HEK293T (cell line): ENCODE measurements around the gene BCAR1.
"Not testable (repeated sequence)": the region's sequence is repeated elsewhere in the genome, so short reads cannot be mapped to it uniquely, and the experiment has no call there.

Experiments
- CTCF ChIA-PET: fragments of 350-600 bp; formaldehyde crosslinking; extraction: SDS; loops from one replicate; lab custom pipeline; 2021; ENCODE audit warnings: antibody characterized with exemption, inconsistent platforms; lab: Yijun Ruan, JAX
- POLR2A ChIA-PET: fragments of 350-600 bp; formaldehyde crosslinking; extraction: SDS; loops from one replicate; lab custom pipeline; 2020; ENCODE audit warnings: antibody characterized with exemption, inconsistent platforms; lab: Yijun Ruan, JAX
- DNase-seq: peaks from one replicate; pipeline ENCODE4 v3.0.0; 2012; ENCODE audit warnings: mixed read lengths; ENCODE audit errors: extremely low spot score
- ARNT ChIP-seq: fragments of 450-650 bp; IDR thresholded peaks from 2 replicates; pipeline ENCODE4 v1.6.1; 2017; ENCODE audit warnings: mild to moderate bottlenecking
- BHLHE40 ChIP-seq: fragments of 450-650 bp; IDR thresholded peaks from 2 replicates; pipeline ENCODE4 v1.6.1; 2016; ENCODE audit warnings: mild to moderate bottlenecking, moderate library complexity, borderline replicate concordance
- CTBP1 ChIP-seq: fragments of 450-650 bp; IDR thresholded peaks from 2 replicates; pipeline ENCODE4 v1.6.1; 2016; ENCODE audit warnings: borderline replicate concordance
- ELF4 ChIP-seq: fragments of 450-650 bp; IDR thresholded peaks from 2 replicates; pipeline ENCODE4 v1.6.1; 2017; ENCODE audit warnings: antibody characterized with exemption
- FOXA1 ChIP-seq: fragments of 450-650 bp; IDR thresholded peaks from 2 replicates; pipeline ENCODE4 v1.6.1; 2016; ENCODE audit warnings: mild to moderate bottlenecking
- FOXK2 ChIP-seq: fragments of 450-650 bp; IDR thresholded peaks from 2 replicates; pipeline ENCODE4 v1.6.1; 2016; ENCODE audit warnings: mild to moderate bottlenecking
- FOXM1 ChIP-seq: fragments of 450-650 bp; IDR thresholded peaks from 2 replicates; pipeline ENCODE4 v1.6.1; 2017; ENCODE audit warnings: mild to moderate bottlenecking, borderline replicate concordance
- HDGF ChIP-seq: fragments of 450-650 bp; IDR thresholded peaks from 2 replicates; pipeline ENCODE4 v1.6.1; 2017; ENCODE audit warnings: antibody characterized with exemption, borderline replicate concordance
- L3MBTL2 ChIP-seq: fragments of 450-650 bp; conservative IDR thresholded peaks from 2 replicates; pipeline ENCODE4 v1.6.1; 2016; ENCODE audit warnings: mild to moderate bottlenecking
- LEF1 ChIP-seq: fragments of 450-650 bp; IDR thresholded peaks from 2 replicates; pipeline ENCODE4 v1.6.1; 2017; ENCODE audit warnings: mild to moderate bottlenecking, borderline replicate concordance
- NFRKB ChIP-seq: fragments of 450-650 bp; IDR thresholded peaks from 2 replicates; pipeline ENCODE4 v1.6.1; 2016; ENCODE audit warnings: mild to moderate bottlenecking, moderate library complexity
- SP1 ChIP-seq: fragments of 450-650 bp; IDR thresholded peaks from 2 replicates; pipeline ENCODE4 v1.6.1; 2017
- SUZ12 ChIP-seq: fragments of 450-650 bp; IDR thresholded peaks from 2 replicates; pipeline ENCODE4 v1.6.1; 2016; ENCODE audit warnings: mild to moderate bottlenecking
- TARDBP ChIP-seq: fragments of 450-650 bp; IDR thresholded peaks from 2 replicates; pipeline ENCODE4 v1.6.1; 2016
- ZNF384 ChIP-seq: fragments of 450-650 bp; IDR thresholded peaks from 2 replicates; pipeline ENCODE4 v1.6.1; 2016
- TF ChIP-seq, protein P1 (sequence below): fragments of 450-650 bp; IDR thresholded peaks from 2 replicates; pipeline ENCODE4 v1.6.1; 2016

Gene BCAR1

DNA sequence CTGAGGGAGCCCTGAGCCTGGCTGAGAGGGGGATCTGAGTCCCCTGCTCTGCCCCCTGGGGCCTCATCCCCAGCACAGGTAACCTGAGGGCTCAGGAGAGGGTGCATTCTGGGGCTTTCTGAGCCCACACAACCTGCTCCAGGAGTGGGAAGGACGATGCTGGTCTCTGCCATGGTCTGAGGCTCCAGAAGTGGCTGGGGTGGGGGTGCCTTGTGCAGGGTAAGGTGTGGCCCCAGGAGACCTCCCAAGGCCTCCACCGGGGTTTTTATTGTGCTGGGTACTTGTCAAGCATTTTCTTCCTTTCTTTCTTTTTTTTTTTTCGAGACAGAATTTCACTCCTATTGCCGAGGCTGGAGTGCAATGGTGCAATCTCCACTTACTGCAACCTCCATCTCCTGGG lies 32.3 kb downstream of the BCAR1 start:
- TF ChIP-seq TARDBP (no peak), NFRKB (no peak), ELF4 (no peak), LEF1 (no peak), CTBP1 (no peak), ZNF384 (no peak)
- TF ChIP-seq, protein P1, sequence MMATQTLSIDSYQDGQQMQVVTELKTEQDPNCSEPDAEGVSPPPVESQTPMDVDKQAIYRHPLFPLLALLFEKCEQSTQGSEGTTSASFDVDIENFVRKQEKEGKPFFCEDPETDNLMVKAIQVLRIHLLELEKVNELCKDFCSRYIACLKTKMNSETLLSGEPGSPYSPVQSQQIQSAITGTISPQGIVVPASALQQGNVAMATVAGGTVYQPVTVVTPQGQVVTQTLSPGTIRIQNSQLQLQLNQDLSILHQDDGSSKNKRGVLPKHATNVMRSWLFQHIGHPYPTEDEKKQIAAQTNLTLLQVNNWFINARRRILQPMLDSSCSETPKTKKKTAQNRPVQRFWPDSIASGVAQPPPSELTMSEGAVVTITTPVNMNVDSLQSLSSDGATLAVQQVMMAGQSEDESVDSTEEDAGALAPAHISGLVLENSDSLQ: no peak
- ChIA-PET POLR2A (no interaction called here), CTCF (no interaction called here)
- no peak for DNase-seq

DNA sequence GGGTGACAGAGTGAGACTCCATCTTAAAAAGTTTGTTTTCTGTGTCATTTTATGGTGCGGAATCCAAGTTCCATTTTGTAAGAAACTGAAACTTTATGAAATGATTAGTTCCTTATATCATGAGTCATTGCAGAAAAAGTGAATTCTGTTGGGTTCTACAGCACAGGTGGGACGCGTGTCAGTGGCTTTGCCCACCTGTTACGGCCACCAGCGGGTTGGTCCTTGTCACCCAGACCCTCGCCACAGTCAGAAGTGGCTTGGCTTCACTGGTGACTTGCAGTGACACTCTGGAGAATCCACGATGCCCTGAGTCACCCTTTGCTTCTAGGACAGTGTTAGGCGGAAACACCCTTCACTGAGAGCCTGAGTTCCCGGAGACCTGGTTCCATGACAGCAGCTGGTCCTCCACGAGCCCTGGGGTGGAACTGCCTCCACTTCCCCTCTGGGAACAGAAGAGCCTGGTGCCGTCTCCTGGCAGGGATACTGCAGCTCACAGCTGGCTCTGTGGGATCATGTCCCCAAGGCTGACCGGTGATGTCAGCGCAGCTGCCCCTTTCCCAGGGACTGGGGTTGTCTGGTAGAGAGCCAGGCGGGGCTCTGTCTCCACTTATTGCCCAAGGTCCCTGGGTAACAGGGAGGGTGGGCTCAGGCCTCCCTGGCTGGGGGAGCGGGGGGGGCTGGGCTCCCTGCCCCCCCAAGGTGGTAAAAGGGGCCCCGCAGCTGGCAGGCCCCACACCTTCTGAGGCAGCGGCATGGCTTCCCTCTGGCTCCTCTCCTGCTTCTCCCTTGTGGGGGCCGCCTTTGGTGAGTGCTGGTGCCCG lies 33.0 kb downstream of the BCAR1 start, which contains the start of gene CTRB1:
TSS of gene CTRB1 (plus strand) at position 733 of the 821 bp plus-strand sequence. CDS start at position 753, 20 bp downstream.
- no peak for DNase-seq
- no peak for TF ChIP-seq TARDBP
- no peak for TF ChIP-seq FOXK2
- no peak for TF ChIP-seq LEF1
- TF ChIP-seq ARNT: no peak
- TF ChIP-seq, protein P1: no peak
- no peak for TF ChIP-seq ZNF384
- no peak for TF ChIP-seq L3MBTL2
- no peak for TF ChIP-seq FOXA1
- no peak for TF ChIP-seq SUZ12
- TF ChIP-seq BHLHE40: no peak
- TF ChIP-seq CTBP1: no peak
- TF ChIP-seq SP1: no peak
- TF ChIP-seq FOXM1: no peak
- no peak for TF ChIP-seq HDGF
- TF ChIP-seq ELF4: no peak
- POLR2A ChIA-PET: no interaction called here
- CTCF ChIA-PET: no interaction called here

DNA sequence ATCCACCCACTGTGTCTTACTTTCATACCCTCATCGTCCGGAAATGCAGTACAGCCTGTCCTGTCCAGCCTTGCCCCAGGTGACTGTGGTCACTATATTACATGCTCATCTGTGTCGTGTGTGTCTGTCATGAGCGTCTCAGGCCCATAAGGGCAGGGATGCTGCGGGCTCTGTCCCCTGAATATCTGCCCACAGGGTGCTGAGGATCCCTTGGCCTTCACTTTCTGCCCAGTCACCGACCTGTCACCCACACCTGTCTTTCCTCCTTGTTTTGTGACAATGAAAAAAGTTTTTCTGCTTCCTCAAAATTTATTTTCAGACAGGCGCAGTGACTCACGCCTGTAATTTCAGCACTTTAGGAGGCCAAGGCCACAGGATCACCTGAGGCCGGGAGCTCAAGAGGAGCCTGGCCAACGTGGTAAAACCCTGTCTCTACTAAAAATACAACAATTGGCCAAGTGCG lies 34.0 kb downstream of the BCAR1 start:
- no peak for DNase-seq
- TF ChIP-seq ELF4 (no peak), FOXK2 (no peak), SUZ12 (no peak), FOXM1 (no peak), BHLHE40 (no peak), LEF1 (no peak), NFRKB (no peak), CTBP1 (no peak), ARNT (no peak), L3MBTL2 (no peak), ZNF384 (no peak), FOXA1 (no peak)
- TF ChIP-seq, protein P1: no peak
- POLR2A ChIA-PET: no interaction called here
- CTCF ChIA-PET: no interaction called here

DNA sequence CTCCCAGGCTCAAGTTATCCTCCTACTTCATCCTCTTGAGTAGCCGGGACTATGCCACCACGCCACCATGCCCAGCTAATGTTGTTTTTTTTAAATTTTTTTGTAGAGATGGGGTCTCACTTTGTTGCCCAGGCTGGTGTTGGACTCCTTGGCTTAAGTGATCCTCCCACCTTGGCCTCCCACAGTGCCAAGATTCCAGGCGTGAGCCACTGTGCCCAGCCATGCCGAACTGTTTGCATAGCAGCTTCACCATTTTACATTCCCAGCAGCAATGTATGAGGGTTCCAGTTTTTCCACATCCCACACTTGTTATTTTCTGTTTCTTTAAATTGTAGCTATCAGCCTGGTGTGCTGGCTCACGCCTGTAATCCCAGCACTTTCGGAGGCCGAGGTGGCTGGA lies 34.8 kb downstream of the BCAR1 start:
- CTCF ChIA-PET: interaction anchor here (0.6 to 1.2 kb wide), 2 partner anchors 169 to 213 kb away, joined by 3 read pairs; no protein-coding TSS in a partner anchor
- no peak for DNase-seq
- POLR2A ChIA-PET: no interaction called here
- TF ChIP-seq TARDBP (no peak), CTBP1 (no peak), LEF1 (no peak), ELF4 (no peak), SUZ12 (no peak), ARNT (no peak), HDGF (no peak), L3MBTL2 (no peak), NFRKB (no peak), BHLHE40 (no peak), SP1 (no peak), ZNF384 (no peak), FOXM1 (no peak), FOXA1 (no peak), FOXK2 (no peak)
- TF ChIP-seq, protein P1: no peak

DNA sequence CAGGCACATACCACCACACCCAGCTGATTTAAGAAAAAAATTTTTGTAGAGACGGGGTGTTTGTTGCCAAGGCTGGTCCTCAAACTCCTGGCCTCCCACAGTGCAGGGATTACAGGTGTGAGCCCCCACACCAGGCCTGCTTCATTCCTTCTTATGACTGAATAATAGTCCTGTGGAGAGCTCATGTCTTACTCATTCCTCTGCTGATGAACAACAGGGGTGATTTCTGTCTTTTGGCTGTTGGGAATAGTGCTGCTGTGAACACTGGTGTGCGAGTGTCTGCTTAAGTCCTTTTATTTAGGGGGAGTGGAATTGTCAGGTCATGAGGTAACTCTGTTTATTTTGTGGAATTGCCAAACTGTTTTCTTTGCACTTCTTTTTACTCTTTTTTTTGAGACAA lies 35.3 kb downstream of the BCAR1 start:
- DNase-seq: no peak
- CTCF ChIA-PET: interaction anchor here (0.6 to 1.2 kb wide), 2 partner anchors 169 to 214 kb away, joined by 3 read pairs; no protein-coding TSS in a partner anchor
- no peak for TF ChIP-seq NFRKB
- TF ChIP-seq HDGF: no peak
- no peak for TF ChIP-seq ELF4
- no peak for TF ChIP-seq CTBP1
- POLR2A ChIA-PET: no interaction called here

DNA sequence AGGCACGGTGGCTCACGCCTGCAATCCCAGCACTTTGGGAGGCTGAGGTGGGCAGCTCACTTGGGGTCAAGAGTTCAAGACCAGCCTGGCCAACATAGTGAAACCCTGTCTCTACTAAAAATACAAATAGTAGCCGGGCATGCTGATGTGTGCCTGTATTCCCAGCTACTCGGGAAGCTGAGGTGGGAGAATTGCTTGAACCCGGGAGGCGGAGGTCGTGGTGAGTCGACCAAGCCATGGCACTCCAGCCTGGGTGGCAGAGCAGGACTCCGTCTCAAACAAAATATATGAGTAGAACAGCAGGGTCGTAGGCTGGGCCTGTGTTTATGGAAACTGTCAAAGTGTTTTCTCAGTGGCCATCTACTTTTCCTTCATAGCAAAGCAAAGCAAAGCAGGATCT lies 40.1 kb downstream of the BCAR1 start:
- POLR2A ChIA-PET, CTCF ChIA-PET, DNase-seq: not testable (repeated sequence)
